Common myeloid progenitor, CD34-positive (primary cell): ENCODE data around the gene PPCDC.

Experiments used
- CTCF ChIA-PET: fragments of 350-600 bp; sonication (Branson Sonifier 250); formaldehyde crosslinking; loops from one replicate; lab custom pipeline; 2021; ENCODE audit warnings: antibody characterized with exemption; lab: Charles Lee
- POLR2A ChIA-PET: fragments of 350-600 bp; sonication (Branson Sonifier 250); formaldehyde crosslinking; loops from one replicate; lab custom pipeline; 2021; ENCODE audit warnings: antibody characterized with exemption; lab: Charles Lee
- DNase-seq, 3 donors: peaks; one replicate each; pipeline versions ENCODE4 v3.0.0 to v3.0.0-alpha.2; 2013
- H3K27ac ChIP-seq, 2 experiments: 1 replicate in 1 of 2; 2 replicates in 1 of 2; pipeline ENCODE4 v1.7.0; 2013; ENCODE audit warnings: inconsistent platforms in 2 of 2, low read length in 2 of 2, mild to moderate bottlenecking in 2 of 2, low read depth in 1 of 2, moderate library complexity in 1 of 2; ENCODE audit not compliant: severe bottlenecking in 2 of 2, insufficient read depth in 1 of 2, poor library complexity in 1 of 2
- H3K27me3 ChIP-seq, 5 experiments: replicated peaks in 2 of 5; 1 replicate in 3 of 5; 2 replicates in 2 of 5; pipeline versions ENCODE4 v1.6.1 to v1.7.0; 2013; ENCODE audit warnings: low read length in 4 of 5, mild to moderate bottlenecking in 2 of 5, moderate library complexity in 2 of 5, inconsistent platforms in 1 of 5; ENCODE audit not compliant: insufficient read depth in 5 of 5, control insufficient read depth in 4 of 5
- H3K36me3 ChIP-seq, 4 experiments: 1 replicate in 2 of 4; 2 replicates in 2 of 4; pipeline versions ENCODE4 v1.6.1 to v1.7.0; 2013; ENCODE audit warnings: low read length in 3 of 4, control low read depth in 1 of 4, mild to moderate bottlenecking in 1 of 4; ENCODE audit not compliant: control insufficient read depth in 4 of 4, insufficient read depth in 4 of 4
- H3K4me1 ChIP-seq, 4 experiments: 1 replicate in 3 of 4; 2 replicates in 1 of 4; pipeline versions ENCODE4 v1.6.1 to v1.7.1; 2013; ENCODE audit warnings: low read length in 3 of 4, mild to moderate bottlenecking in 3 of 4, control low read depth in 1 of 4, inconsistent platforms in 1 of 4, moderate library complexity in 1 of 4; ENCODE audit not compliant: control insufficient read depth in 4 of 4, insufficient read depth in 4 of 4; ENCODE audit errors: control extremely low read depth in 1 of 4
- H3K4me3 ChIP-seq, 7 experiments: 1 replicate in 4 of 7; 2 replicates in 3 of 7; pipeline versions ENCODE4 v1.5.1 to v1.7.0; 2013; ENCODE audit warnings: mild to moderate bottlenecking in 7 of 7, low read length in 6 of 7, moderate library complexity in 6 of 7, inconsistent platforms in 2 of 7, low read depth in 2 of 7, control low read depth in 1 of 7; ENCODE audit not compliant: insufficient read depth in 4 of 7, control insufficient read depth in 1 of 7; ENCODE audit errors: extremely low read depth in 1 of 7
- H3K9me3 ChIP-seq, 5 experiments: 1 replicate in 4 of 5; 2 replicates in 1 of 5; pipeline versions ENCODE4 v1.6.1 to v1.7.1; 2013; ENCODE audit warnings: low read length in 4 of 5, mild to moderate bottlenecking in 2 of 5, inconsistent platforms in 1 of 5, low read depth in 1 of 5, moderate library complexity in 1 of 5; ENCODE audit not compliant: control insufficient read depth in 4 of 5, insufficient read depth in 2 of 5; ENCODE audit errors: control extremely low read depth in 1 of 5
- WGBS: methylation state at CpG from one replicate; pipeline ENCODE4 v1.1.5; 2013; ENCODE audit not compliant: insufficient coverage; 5-methylcytosine and 5-hydroxymethylcytosine counted together

Gene PPCDC

DNA sequence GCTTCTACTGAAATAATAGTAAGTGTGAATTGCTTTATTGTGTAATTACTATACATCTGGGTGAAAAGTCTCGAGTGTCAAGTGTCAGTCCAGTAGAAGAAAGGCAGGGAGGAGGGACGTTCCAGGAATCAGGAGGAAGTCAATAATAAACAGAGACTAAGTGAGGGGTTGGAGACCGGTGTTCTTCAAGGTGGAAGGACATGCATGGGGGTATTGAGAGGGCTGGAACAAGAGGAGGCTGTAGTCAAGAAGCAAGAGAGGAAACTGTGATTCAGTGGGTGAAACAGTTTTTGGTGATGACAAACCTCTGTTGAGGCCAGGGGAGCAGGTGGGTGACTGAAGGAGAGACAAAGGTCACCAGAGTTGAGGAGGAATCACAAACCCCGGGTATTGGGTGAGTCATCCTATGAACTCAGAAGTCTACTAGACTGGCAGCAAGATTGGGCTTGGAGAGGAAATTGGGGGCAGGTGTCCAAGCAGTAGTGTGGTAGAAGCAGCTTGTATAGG is 39.6 kb upstream of the PPCDC start:
- WGBS: 61% methylated on average over 4 of the region's 4 CpGs
- H3K36me3 ChIP-seq: no peaks in the 10 kb centered on the region
- peak in 2 of 3 donors; percentile 28 to 52 for DNase-seq
- no peaks in the 10 kb centered on the region for H3K9me3 ChIP-seq
- ChIA-PET CTCF (no interaction called here), POLR2A (no interaction called here)
- H3K4me3 ChIP-seq: no peak overlapping the region
- H3K4me1 ChIP-seq: peaks cover 0 to 5% (median 0%) of the 10 kb centered on the region in 4 experiments
- H3K27me3 ChIP-seq: peaks cover 0 to 10% (median 0%) of the 10 kb centered on the region in 5 experiments
- no peak overlapping the region for H3K27ac ChIP-seq

DNA sequence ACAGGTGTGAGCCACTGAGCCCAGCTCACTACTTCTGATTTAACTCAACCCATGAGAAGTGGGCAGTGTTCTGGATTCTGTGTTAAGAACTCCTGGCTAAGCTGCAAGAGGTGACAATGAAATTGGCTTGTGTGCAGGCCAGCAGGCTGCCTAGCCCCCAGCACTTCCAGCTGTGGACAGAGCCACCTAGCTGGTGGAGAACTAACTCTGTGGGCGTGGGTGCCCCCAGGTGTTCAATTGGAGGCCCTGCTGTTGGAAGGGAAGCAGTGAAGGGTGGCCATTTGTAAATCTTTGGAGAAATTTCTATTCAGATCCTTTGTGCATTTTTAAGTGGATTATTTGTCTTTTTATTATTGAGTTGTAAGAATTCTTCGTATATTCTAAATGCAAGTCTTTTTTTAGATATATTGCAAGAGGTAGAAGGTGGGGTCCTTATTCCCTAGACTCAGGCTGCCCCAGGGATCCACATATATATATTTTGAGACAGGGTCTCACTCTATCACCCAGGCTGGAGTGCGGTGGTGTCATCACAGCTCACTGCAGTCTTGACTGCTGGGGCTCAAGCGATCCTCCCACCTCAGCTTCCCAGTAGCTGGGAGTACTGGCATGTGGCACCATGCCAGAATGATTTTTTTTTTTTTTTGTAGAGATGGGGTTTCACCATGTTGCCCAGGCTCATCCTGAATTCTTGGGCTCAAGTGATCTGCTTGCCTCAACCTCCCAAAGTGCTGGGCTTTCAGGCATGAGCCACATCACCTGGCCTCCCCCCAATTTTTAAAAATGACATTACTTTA is 35.2 kb upstream of the PPCDC start:
- Histone ChIP-seq H3K27ac (no peak overlapping the region), H3K4me1 (peaks cover 0 to 5% (median 0%) of the 10 kb centered on the region in 4 experiments), H3K9me3 (no peaks in the 10 kb centered on the region), H3K4me3 (no peak overlapping the region), H3K36me3 (no peaks in the 10 kb centered on the region), H3K27me3 (peaks cover 0 to 6% (median 0%) of the 10 kb centered on the region in 5 experiments)
- ChIA-PET POLR2A (interaction anchor here (0.8 kb wide), 1 partner anchor 19 kb away, joined by 7 read pairs; no protein-coding TSS in a partner anchor), CTCF (interaction anchor here (0.7 to 2.0 kb wide), 12 partner anchors 10 to 356 kb away, joined by 3 to 7 read pairs (median 4); partner anchors contain the start of genes FAM219B and RPP25)
- DNase-seq: peak; percentile 67 to 86 (median 83)
- 17% methylated on average over 1 of the region's 4 CpGs for WGBS

DNA sequence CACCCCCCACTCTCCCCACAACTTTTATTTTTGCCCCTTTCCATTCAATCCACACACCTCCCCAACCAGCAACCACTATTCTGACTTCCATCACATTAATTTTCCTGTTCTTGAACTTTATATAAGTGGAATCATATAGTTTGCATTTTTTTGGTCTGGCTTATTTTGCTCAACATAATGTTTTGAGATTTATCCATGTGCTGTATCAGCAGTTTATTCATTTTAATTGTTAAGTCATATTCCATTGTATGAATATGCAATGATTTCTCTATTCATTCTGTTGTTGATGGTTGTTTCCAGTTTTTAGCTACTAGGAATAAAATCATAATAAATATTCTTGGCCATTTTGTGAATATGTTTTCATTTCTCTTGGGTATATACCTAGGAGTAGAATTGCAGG is 33.9 kb upstream of the PPCDC start:
- CTCF ChIA-PET: interaction anchor here (1.0 to 2.0 kb wide), 4 partner anchors 12 to 357 kb away, joined by 3 to 7 read pairs (median 4); partner anchors contain the start of gene RPP25
- no peak overlapping the region for H3K27ac ChIP-seq
- DNase-seq: no peak
- H3K4me3 ChIP-seq: no peak overlapping the region
- H3K36me3 ChIP-seq: no peaks in the 10 kb centered on the region
- no peaks in the 10 kb centered on the region for H3K4me1 ChIP-seq
- H3K27me3 ChIP-seq: peaks cover 0 to 8% (median 0%) of the 10 kb centered on the region in 5 experiments
- H3K9me3 ChIP-seq: no peaks in the 10 kb centered on the region
- POLR2A ChIA-PET: interaction anchor here (0.7 kb wide), 1 partner anchor 18 kb away, joined by 3 read pairs; no protein-coding TSS in a partner anchor

DNA sequence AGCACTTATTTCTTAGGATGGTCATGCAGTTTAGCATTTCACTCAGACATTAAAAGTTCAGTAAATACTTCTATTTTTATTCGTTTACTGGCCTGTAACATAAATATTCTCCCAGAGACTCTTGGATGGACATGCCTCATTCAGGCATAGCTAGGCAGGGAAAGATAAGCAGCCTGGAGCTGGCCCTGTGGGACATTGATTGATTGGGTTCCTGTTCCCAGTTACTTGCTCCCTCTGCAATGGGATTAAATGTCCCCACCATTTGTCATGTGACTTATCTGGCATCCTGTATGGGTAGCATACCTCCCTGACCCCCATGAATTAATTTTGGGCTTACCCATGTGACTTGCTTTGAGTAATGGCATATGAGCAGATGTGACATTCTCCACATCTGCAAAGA is 30.8 kb upstream of the PPCDC start:
- Histone ChIP-seq H3K9me3 (no peaks in the 10 kb centered on the region), H3K36me3 (no peaks in the 10 kb centered on the region), H3K4me3 (no peak overlapping the region), H3K27ac (no peak overlapping the region), H3K4me1 (peaks cover 0 to 20% (median 17%) of the 10 kb centered on the region in 4 experiments), H3K27me3 (peaks cover 0 to 5% (median 3%) of the 10 kb centered on the region in 5 experiments)
- no peak for DNase-seq
- ChIA-PET CTCF (no interaction called here), POLR2A (interaction anchor here (0.6 kb wide), 1 partner anchor 17 kb away, joined by 3 read pairs; no protein-coding TSS in a partner anchor)
- 18% methylated on average over 1 of the region's 1 CpG for WGBS

DNA sequence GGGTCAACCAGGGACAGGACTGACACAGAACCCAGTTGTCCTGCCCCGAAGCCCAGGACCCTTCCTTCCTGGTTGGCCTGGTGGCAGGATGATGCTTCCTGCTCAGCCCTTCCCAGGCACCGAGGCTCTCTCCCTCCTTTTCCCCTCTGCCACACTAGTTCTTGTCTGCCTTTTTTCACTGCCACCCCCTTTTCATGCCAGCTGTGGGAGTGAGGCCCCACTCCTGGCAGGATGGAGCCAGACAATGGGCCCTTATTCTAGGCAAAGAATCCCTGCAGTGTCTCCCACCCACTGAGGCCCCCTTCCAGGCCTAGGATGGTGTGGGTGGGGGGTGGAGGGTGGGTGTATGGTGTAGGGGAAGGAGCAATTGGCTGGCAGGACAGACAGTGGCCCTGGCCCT is 29.2 kb upstream of the PPCDC start:
- Histone ChIP-seq H3K9me3 (no peaks in the 10 kb centered on the region), H3K4me1 (peaks cover 0 to 20% (median 18%) of the 10 kb centered on the region in 4 experiments), H3K4me3 (no peak overlapping the region), H3K27ac (no peak overlapping the region), H3K27me3 (peaks cover 0 to 5% (median 3%) of the 10 kb centered on the region in 5 experiments), H3K36me3 (no peaks in the 10 kb centered on the region)
- WGBS: 73% methylated on average over 2 of the region's 2 CpGs
- POLR2A ChIA-PET: no interaction called here
- DNase-seq: no peak
- CTCF ChIA-PET: no interaction called here

DNA sequence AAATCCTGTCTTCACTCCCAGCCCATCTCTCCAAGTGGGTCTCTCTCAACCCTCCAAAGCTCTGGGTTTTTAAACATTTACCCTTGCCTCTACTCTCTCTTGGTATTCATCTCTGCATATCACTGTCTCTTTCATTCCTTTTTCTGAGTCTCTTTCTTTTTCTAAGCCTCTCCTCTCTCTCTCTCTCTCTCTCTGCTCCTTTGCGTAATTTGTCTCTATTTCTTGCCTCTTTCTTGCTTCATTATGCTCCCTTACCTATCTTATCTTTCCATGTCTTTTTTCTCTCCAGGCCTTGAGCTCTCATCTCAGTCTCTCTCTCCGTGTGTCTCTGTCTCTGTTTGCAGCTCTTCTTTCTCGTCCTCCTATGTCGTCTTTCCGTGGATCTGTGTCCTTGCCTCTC is 28.7 kb upstream of the PPCDC start:
- Histone ChIP-seq H3K36me3 (no peaks in the 10 kb centered on the region), H3K4me3 (peak overlapping the region in 2 of 7 experiments; percentile 72 to 77), H3K27ac (no peak overlapping the region), H3K9me3 (no peaks in the 10 kb centered on the region), H3K4me1 (peaks cover 0 to 20% (median 18%) of the 10 kb centered on the region in 4 experiments), H3K27me3 (peaks cover 0 to 5% (median 3%) of the 10 kb centered on the region in 5 experiments)
- DNase-seq: no peak
- 63% methylated on average over 5 of the region's 5 CpGs for WGBS
- ChIA-PET POLR2A (interaction anchor here (1.3 kb wide), 1 partner anchor 27 kb away, joined by 3 read pairs; no protein-coding TSS in a partner anchor), CTCF (interaction anchor here (1.0 to 2.2 kb wide), 4 partner anchors 9 to 217 kb away, joined by 3 to 11 read pairs (median 4); no protein-coding TSS in a partner anchor)
